HCT116 (cell line): ENCODE results near the gene CFAP58. TPM values are rescaled to one million over a fixed set of nuclear protein-coding genes. Genes with fewer than 3 reads are reported as not detected.

Experiments
- ATAC-seq: fragments of 200-7000 bp; cut with Tn5 transposase; 2 replicates; pipeline ENCODE4 v1.9.1; 2020; ENCODE audit warnings: mild to moderate bottlenecking, moderate library complexity
- BruUV-seq: library from RNA; stranded (reverse); fragments of 400-500 nt; replicated peaks from 2 replicates; lab custom pipeline; 2021; lab: Mats Ljungman, UMichigan
- CTCF ChIA-PET: fragments of 300-600 bp; sonication (Branson Sonifier 250); formaldehyde crosslinking; loops from one replicate; lab custom pipeline; 2021; ENCODE audit warnings: antibody characterized with exemption; lab: Charles Lee
- POLR2A ChIA-PET: fragments of 300-600, 350-600 bp; sonication (Branson Sonifier 250); formaldehyde crosslinking; loops from one replicate; lab custom pipeline; 2021; ENCODE audit warnings: antibody characterized with exemption; lab: Charles Lee
- RAD21 ChIA-PET, 2 experiments: fragments of 300-600 bp; sonication (Branson Sonifier 250); formaldehyde crosslinking; loops; one replicate each; lab custom pipeline; 2023; ENCODE audit warnings: low total read pairs in 2 of 2; ENCODE audit not compliant: uncharacterized antibody in 2 of 2, unreplicated experiment in 2 of 2, low non-redundant PET in 1 of 2; lab: Charles Lee
- DNase-seq: peaks from one replicate; pipeline ENCODE4 v3.0.0-alpha.2; 2010; ENCODE audit warnings: low read depth, low spot score
- H2AFZ ChIP-seq: fragments of 200-600 bp; shearing (Covaris generic), sonication (generic); 2 replicates; pipeline ENCODE4 v1.6.1; 2017; ENCODE audit warnings: low read depth, mixed run types, mixed read lengths, antibody characterized with exemption, low read length; ENCODE audit not compliant: poor library complexity, severe bottlenecking
- H3K27ac ChIP-seq: 2 replicates; pipeline ENCODE4 v1.5.1; 2012; ENCODE audit warnings: low read depth, low read length
- H3K27me3 ChIP-seq: fragments of 200-600 bp; sonication (generic); 2 replicates; pipeline ENCODE4 v1.6.1; 2016; ENCODE audit warnings: mixed run types, low read length, mixed read lengths; ENCODE audit not compliant: insufficient read depth
- H3K36me3 ChIP-seq, 2 experiments: fragments of 200-500 bp in 1 of 2; fragments of 200-600 bp in 1 of 2; sonication (Bioruptor generic) in 1 of 2; sonication (generic) in 1 of 2; 2 replicates each; pipeline versions ENCODE4 v1.5.1 to v1.6.1; 2014 to 2016; ENCODE audit warnings: low read length in 2 of 2, inconsistent platforms in 1 of 2, mixed read lengths in 1 of 2, mixed run types in 1 of 2; ENCODE audit not compliant: insufficient read depth in 2 of 2, control insufficient read depth in 1 of 2
- H3K4me1 ChIP-seq, 2 experiments: fragments of 200-600 bp in 1 of 2; sonication (generic) in 1 of 2; 2 replicates each; pipeline versions ENCODE4 v1.5.1 to v1.6.1; 2012 to 2017; ENCODE audit warnings: low read length in 2 of 2, inconsistent platforms in 1 of 2, mild to moderate bottlenecking in 1 of 2, mixed read lengths in 1 of 2, mixed run types in 1 of 2, moderate library complexity in 1 of 2; ENCODE audit not compliant: insufficient read depth in 2 of 2, control insufficient read depth in 1 of 2
- H3K4me2 ChIP-seq: fragments of 200-600 bp; sonication (generic); 2 replicates; pipeline ENCODE4 v1.6.1; 2017; ENCODE audit warnings: mixed run types, low read length, mixed read lengths
- H3K4me3 ChIP-seq, 2 experiments: fragments of 200-600 bp in 1 of 2; sonication (generic) in 1 of 2; replicated peaks in 1 of 2; 2 replicates each; pipeline ENCODE4 v1.5.1; 2011 to 2016; ENCODE audit warnings: low read length in 2 of 2, control low read depth in 1 of 2, low read depth in 1 of 2, mild to moderate bottlenecking in 1 of 2, mixed read lengths in 1 of 2, mixed run types in 1 of 2
- H3K79me2 ChIP-seq: fragments of 200-600 bp; sonication (generic); 2 replicates; pipeline ENCODE4 v1.6.1; 2017; ENCODE audit warnings: mild to moderate bottlenecking, mixed run types, low read length, moderate library complexity, mixed read lengths; ENCODE audit not compliant: insufficient read depth
- H3K9ac ChIP-seq: fragments of 200-600 bp; sonication (generic); 2 replicates; pipeline ENCODE4 v1.6.1; 2016; ENCODE audit warnings: low read length, mixed read lengths
- H3K9me2 ChIP-seq: fragments of 200-600 bp; sonication (generic), shearing (Covaris generic); 2 replicates; pipeline ENCODE4 v1.6.1; 2017; ENCODE audit warnings: mixed run types, mild to moderate bottlenecking, moderate library complexity; ENCODE audit not compliant: insufficient read depth
- H3K9me3 ChIP-seq, 2 experiments: fragments of 200-500 bp in 1 of 2; fragments of 200-600 bp in 1 of 2; sonication (Bioruptor generic) in 1 of 2; sonication (generic) in 1 of 2; 2 replicates each; pipeline ENCODE4 v1.6.1; 2014 to 2017; ENCODE audit warnings: low read length in 2 of 2, mixed read lengths in 2 of 2, inconsistent platforms in 1 of 2, low read depth in 1 of 2, mild to moderate bottlenecking in 1 of 2, mixed run types in 1 of 2, moderate library complexity in 1 of 2; ENCODE audit not compliant: control insufficient read depth in 1 of 2, insufficient read depth in 1 of 2
- H4K20me1 ChIP-seq: fragments of 200-600 bp; sonication (generic), shearing (Covaris generic); 2 replicates; pipeline ENCODE4 v1.6.1; 2017; ENCODE audit warnings: mixed run types, mild to moderate bottlenecking, moderate library complexity; ENCODE audit not compliant: insufficient read depth
- ATF3 ChIP-seq: IDR thresholded peaks from 2 replicates; pipeline ENCODE4 v1.6.1; 2012
- CBX3 ChIP-seq: IDR thresholded peaks from 2 replicates; pipeline ENCODE4 v1.6.1; 2012; ENCODE audit warnings: low read depth
- CEBPB ChIP-seq: IDR thresholded peaks from 2 replicates; pipeline ENCODE4 v1.6.1; 2012; ENCODE audit warnings: low read depth
- CTCF ChIP-seq, 3 experiments: fragments of 200-600 bp in 1 of 3; sonication (generic) in 1 of 3; IDR thresholded peaks in 2 of 3; conservative IDR thresholded peaks in 1 of 3; 2 replicates each; pipeline ENCODE4 v1.5.1; 2012 to 2017; ENCODE audit warnings: low read depth in 2 of 3, low read length in 2 of 3, antibody characterized with exemption in 1 of 3, borderline replicate concordance in 1 of 3, control low read depth in 1 of 3, mild to moderate bottlenecking in 1 of 3, mixed read lengths in 1 of 3, mixed run types in 1 of 3, moderate library complexity in 1 of 3; ENCODE audit not compliant: insufficient read depth in 1 of 3
- EGR1 ChIP-seq: IDR thresholded peaks from 2 replicates; pipeline ENCODE4 v1.6.1; 2012; ENCODE audit warnings: low read depth
- ELF1 ChIP-seq: IDR thresholded peaks from 2 replicates; pipeline ENCODE4 v1.6.1; 2012; ENCODE audit warnings: low read depth, borderline replicate concordance
- EZH2 ChIP-seq: fragments of 200-600 bp; sonication (generic); IDR thresholded peaks from 2 replicates; pipeline ENCODE4 v1.6.1; 2017; ENCODE audit warnings: antibody characterized with exemption, mixed run types
- EZH2phosphoT487 ChIP-seq: fragments of 200-600 bp; IDR thresholded peaks from 2 replicates; pipeline ENCODE4 v1.6.1; 2018; ENCODE audit warnings: antibody characterized with exemption, borderline replicate concordance
- FOSL1 ChIP-seq: IDR thresholded peaks from 2 replicates; pipeline ENCODE4 v1.6.1; 2012; ENCODE audit warnings: low read depth
- POLR2AphosphoS5 ChIP-seq: IDR thresholded peaks from 2 replicates; pipeline ENCODE4 v1.6.1; 2011; ENCODE audit warnings: mild to moderate bottlenecking, low read depth, low read length, moderate library complexity
- SP1 ChIP-seq: IDR thresholded peaks from 2 replicates; pipeline ENCODE4 v1.6.1; 2012; ENCODE audit warnings: low read depth
- SRF ChIP-seq: IDR thresholded peaks from 2 replicates; pipeline ENCODE4 v1.6.1; 2012; ENCODE audit warnings: low read depth
- YY1 ChIP-seq: IDR thresholded peaks from 2 replicates; pipeline ENCODE4 v1.6.1; 2011; ENCODE audit warnings: low read length, low read depth, moderate library complexity, mild to moderate bottlenecking; ENCODE audit not compliant: insufficient replicate concordance; ENCODE audit errors: extremely low read depth
- ZBTB33 ChIP-seq: IDR thresholded peaks from 2 replicates; pipeline ENCODE4 v1.6.1; 2011; ENCODE audit warnings: mild to moderate bottlenecking, low read length, moderate library complexity; ENCODE audit not compliant: insufficient replicate concordance; ENCODE audit errors: extremely low read depth
- ZFX ChIP-seq: fragments of 450-650 bp; IDR thresholded peaks from 2 replicates; pipeline ENCODE4 v1.6.1; 2017
- ZNF274 ChIP-seq: fragments of 200-500 bp; sonication (Bioruptor generic); IDR thresholded peaks from 2 replicates; pipeline ENCODE4 v1.6.1; 2014; ENCODE audit warnings: mild to moderate bottlenecking, low read depth, low read length, inconsistent platforms
- intact Hi-C: fragments of 100-400 bp; cut with micrococcal nuclease; formaldehyde crosslinking; loops from 2 replicates; pipeline ENCODE4 v1.10.0; 2022
- total RNA-seq: library from RNA; stranded (reverse); gene quantifications from one replicate; pipeline ENCODE4 v1.2.1, GENCODE V29; 2021; ENCODE audit not compliant: unreplicated experiment
- TF ChIP-seq, protein P1 (sequence below): IDR thresholded peaks from 2 replicates; pipeline ENCODE4 v1.6.1; 2012
- TF ChIP-seq, protein P2 (sequence below): IDR thresholded peaks from 2 replicates; pipeline ENCODE4 v1.6.1; 2012; ENCODE audit warnings: low read depth

The CFAP58 gene
- total RNA-seq, 1 experiment from 2014 or later = 0.91 TPM

GRCh38 chr10:104396581-104396980 lies 42.9 kb downstream of the CFAP58 start (continued):
- TF ChIP-seq, protein P1, sequence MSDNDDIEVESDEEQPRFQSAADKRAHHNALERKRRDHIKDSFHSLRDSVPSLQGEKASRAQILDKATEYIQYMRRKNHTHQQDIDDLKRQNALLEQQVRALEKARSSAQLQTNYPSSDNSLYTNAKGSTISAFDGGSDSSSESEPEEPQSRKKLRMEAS = no peak
- TF ChIP-seq, protein P2, sequence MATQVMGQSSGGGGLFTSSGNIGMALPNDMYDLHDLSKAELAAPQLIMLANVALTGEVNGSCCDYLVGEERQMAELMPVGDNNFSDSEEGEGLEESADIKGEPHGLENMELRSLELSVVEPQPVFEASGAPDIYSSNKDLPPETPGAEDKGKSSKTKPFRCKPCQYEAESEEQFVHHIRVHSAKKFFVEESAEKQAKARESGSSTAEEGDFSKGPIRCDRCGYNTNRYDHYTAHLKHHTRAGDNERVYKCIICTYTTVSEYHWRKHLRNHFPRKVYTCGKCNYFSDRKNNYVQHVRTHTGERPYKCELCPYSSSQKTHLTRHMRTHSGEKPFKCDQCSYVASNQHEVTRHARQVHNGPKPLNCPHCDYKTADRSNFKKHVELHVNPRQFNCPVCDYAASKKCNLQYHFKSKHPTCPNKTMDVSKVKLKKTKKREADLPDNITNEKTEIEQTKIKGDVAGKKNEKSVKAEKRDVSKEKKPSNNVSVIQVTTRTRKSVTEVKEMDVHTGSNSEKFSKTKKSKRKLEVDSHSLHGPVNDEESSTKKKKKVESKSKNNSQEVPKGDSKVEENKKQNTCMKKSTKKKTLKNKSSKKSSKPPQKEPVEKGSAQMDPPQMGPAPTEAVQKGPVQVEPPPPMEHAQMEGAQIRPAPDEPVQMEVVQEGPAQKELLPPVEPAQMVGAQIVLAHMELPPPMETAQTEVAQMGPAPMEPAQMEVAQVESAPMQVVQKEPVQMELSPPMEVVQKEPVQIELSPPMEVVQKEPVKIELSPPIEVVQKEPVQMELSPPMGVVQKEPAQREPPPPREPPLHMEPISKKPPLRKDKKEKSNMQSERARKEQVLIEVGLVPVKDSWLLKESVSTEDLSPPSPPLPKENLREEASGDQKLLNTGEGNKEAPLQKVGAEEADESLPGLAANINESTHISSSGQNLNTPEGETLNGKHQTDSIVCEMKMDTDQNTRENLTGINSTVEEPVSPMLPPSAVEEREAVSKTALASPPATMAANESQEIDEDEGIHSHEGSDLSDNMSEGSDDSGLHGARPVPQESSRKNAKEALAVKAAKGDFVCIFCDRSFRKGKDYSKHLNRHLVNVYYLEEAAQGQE = no peak
- TF ChIP-seq ATF3 = no peak

DNA sequence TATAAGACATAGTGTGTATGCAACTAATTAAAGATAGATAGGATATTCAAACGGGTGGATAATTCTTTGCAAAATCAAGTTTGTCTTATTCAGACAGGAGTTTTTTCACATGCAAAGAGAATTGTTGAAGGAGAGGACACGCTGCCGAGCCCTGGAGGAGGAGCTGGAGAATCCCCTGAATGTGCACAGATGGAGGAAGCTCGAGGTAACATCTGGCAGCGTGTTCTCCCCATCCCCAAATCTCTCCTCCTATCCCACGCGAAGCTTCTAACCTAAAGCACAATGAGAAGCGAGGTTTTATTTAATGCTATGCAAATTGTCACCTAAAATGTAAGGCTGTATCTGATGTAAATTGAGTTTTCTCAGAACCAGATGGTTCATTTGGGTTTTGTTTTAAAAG lies 50.0 kb downstream of the CFAP58 start:
- RAD21 ChIA-PET = interaction anchor here (0.6 to 1.0 kb wide), 2 partner anchors 98 to 219 kb away, joined by 3 to 4 read pairs; no protein-coding TSS in a partner anchor
- BruUV-seq = no TSS peak
- no peaks in the 10 kb centered on the region for H4K20me1 ChIP-seq
- no peaks in the 10 kb centered on the region for H3K79me2 ChIP-seq
- H3K27me3 ChIP-seq = peaks cover 75% of the 10 kb centered on the region
- H3K9ac ChIP-seq = no peak overlapping the region
- POLR2A ChIA-PET = no interaction called here
- intact Hi-C loops = no loop called here
- DNase-seq = no peak
- H3K27ac ChIP-seq = no peak overlapping the region
- no peaks in the 10 kb centered on the region for H3K4me1 ChIP-seq
- H3K4me2 ChIP-seq = no peak overlapping the region
- H2AFZ ChIP-seq = no peak overlapping the region
- H3K9me2 ChIP-seq = no peaks in the 10 kb centered on the region
- no peak overlapping the region for H3K4me3 ChIP-seq
- H3K36me3 ChIP-seq = no peaks in the 10 kb centered on the region
- ATAC-seq = no peak
- H3K9me3 ChIP-seq = no peaks in the 10 kb centered on the region
- CTCF ChIA-PET = interaction anchor here (1.5 kb wide), 1 partner anchor 219 kb away, joined by 4 read pairs; no protein-coding TSS in a partner anchor
- TF ChIP-seq CBX3 = no peak
- TF ChIP-seq SRF = no peak
- no peak for TF ChIP-seq CEBPB
- TF ChIP-seq ELF1 = no peak
- TF ChIP-seq EZH2phosphoT487 = no peak
- no peak for TF ChIP-seq FOSL1
- no peak for TF ChIP-seq CTCF (IDR thresholded peaks at IDR 0.05 in 2 of 3, conservative IDR thresholded peaks at IDR 0.05 in 1 of 3; ENCODE audit: borderline replicate concordance in 1 of 3, insufficient read depth in 1 of 3, low read depth in 2 of 3, low read length in 2 of 3)
- no peak for TF ChIP-seq ZBTB33
- no peak for TF ChIP-seq SP1
- no peak for TF ChIP-seq ZFX
- TF ChIP-seq EZH2 = no peak
- TF ChIP-seq EGR1 = no peak
- no peak for TF ChIP-seq YY1
- TF ChIP-seq ZNF274 = no peak
- TF ChIP-seq POLR2AphosphoS5 = no peak
